Measurements from ENCODE around the gene MFNG. TPM values are rescaled to one million over a fixed set of nuclear protein-coding genes. Genes with fewer than 3 reads are reported as not detected.
"Not testable (repeated sequence)": the region's sequence is repeated elsewhere in the genome, so short reads cannot be mapped to it uniquely, and the experiment has no call there.

The MFNG gene
- total RNA-seq, 1 experiment from 2014 or later = not detected

DNA sequence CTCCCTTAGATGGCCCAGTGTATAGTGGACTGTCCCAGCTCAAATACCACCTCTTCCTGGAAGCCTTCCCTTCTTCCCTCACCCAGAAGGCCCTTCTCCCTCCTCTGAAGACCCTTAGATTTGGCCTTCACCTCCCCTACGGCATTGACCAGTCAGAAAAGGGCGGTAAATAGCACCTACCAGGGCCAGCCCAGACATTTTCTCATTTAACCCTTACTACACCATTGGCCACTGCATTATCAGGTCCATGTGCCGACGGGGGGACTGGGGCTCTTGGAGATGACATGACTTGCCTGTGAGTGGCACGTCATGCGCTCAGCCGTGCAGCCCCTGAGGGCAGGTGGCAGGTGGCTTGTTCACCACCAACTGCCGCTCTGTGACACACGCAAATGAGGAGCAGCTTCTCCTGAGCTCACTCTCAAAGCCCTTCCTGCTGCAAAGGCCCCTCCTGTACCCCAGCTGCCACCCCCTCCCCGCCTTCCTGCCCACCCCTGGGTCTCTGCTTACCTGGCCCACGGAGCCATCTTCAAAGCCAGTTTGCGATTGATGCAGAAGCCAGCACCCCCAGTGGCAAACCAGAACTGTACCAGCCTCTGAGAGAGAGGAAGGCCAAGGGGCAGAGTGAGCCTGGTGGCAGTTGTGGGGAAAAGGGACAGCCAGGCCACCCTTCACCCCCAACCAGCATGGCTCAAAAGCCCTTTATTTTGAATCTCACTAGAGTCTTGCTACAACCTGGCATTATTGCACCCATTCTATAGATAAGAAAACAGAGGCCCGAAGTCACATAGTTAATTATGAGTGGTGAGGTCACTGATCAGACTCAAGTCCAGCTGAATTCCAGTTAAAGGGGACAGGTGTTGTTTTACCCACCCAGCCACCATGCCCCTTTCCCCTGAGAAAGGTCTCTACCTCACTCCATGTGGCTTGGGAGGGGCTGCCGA, 9.5 kb downstream of the MFNG start:
- DNase-seq (ENCODE audit: extremely low read depth, low read depth) = no peak

DNA sequence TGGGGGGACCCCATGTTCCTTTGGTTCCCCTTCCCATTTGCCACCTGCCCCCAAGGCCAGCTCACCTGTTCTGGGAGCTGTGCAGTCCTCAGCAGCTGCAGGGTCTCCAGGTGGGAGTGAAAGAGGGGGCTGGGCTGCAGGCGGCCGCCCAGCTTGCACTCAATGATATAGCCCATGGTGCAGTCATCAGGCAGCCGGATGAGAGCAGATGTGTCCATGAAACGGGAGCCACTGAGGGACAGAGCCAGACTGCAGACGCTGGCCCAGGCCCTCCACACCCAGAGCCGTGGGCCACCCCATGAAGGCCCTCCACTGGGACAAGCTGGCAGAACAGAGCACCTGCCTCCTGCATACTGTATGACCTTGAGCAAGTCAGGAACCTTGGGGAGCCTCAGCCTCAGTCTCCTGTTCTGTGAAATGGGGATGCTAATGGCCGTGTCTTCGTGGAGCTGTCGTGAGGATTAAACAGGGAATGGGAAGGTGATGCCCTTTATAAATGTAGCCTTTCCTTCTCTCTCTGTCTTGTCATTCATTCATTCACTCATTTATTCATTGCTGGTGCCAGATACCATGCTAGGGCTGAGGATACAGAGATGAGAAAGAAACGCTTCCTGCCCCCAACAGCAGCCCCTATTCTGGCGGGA, 11.6 kb downstream of the MFNG start:
- DNase-seq (ENCODE audit: extremely low read depth, low read depth) = no peak

DNA sequence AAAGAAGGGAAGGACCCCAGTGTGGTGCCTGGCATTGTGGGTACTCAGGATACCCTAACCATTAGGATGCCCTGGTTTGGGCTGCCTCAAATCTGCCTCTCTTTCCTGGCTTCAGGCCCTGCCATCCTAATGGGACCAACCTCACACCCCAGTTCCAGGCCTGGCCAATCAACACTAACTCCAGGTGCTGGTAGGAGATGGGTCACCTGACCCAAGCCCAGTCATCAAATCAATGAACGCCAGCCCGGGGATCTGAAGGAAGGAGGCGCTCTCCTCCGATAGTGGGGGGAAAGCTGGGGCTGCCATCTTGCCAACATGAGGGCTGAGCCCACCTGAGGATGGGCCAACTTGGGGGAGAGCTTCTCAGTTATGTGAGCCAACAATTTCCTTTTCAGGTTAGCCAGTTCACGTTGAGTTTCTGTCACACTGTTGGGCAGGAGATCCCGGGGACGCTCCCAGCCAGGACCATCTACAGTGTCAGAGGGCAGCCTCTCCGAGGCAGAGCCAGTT, 12.7 kb downstream of the MFNG start:
- DNase-seq (ENCODE audit: extremely low read depth, low read depth) = no peak

DNA sequence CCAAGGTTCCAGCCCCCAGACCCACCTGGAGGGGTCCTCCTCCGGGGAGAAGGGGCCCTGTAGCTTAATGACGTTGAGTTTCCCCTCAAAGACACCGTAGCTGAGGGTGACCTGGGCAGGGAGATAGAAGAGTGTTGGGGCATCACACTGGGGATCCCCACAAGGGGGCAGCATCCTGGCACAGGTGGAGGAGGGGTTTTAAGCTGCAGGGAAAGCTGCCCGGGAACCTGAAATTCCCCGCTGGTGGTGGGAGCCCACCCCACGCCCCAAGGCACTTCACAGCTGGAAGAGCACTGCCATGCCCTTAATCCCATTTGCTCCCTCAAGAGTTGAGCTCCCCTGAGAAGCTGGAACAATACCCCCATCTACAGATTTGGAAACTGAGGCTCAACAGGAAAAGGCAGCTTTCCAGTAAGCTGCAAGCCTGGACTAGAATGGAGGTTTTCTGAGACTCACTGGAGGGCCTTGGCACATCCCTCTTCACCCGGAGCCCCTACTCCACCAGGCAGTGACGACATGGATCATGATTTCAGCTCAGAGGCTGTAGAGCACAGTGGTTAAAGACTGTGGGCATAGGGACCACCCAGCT, 13.7 kb downstream of the MFNG start:
- DNase-seq (ENCODE audit: extremely low read depth, low read depth) = no peak

DNA sequence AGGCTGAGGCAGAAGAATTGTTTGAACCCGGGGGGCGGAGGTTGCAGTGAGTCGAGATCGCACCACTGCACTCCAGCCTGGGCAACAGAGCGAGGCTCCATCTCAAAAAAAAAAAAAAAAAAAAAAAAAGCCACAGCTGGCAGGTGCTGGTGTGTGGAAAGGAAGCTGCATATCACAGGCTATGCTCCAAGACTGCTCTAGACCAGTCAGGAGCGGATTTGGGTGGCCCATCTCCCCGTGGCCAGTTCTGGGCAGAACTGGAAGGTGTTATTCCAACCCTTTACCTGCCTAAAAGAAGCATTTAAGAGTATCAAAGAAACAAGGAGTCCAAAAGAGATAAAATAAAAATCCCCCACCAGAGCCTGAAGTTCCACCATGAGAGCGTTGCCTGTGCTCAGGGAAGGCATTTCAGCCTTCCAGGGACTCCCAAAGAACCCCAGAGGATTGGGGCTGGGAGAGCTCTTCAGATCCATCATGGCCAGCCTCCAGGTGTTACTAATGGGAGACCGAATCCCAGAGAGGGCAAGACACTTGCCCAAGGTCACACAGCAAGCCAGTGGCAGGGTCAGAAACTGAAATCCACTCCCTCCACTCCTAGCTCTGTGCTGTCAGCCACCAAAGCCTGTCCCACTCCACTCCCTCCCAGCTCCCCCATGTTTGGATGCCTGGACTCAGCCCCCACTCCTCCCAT, 14.3 kb downstream of the MFNG start:
- no peak for DNase-seq (ENCODE audit: extremely low read depth, low read depth)

DNA sequence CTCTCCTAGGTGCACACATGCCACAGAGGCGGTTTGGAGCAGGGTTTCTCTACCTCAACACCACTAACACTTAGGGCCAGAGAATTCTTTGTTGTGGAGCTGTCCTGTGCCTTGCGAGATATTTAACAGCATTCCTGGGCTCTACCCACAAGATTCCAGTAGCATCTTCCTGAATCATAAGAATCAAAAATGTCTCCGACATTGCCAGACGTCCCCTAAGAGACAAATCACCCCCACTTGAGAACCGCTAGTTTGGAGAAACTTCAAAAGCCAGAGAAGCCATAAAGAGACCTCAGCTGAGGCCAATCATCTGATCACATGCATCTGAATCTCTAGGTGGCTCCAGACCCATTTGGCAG, 16.1 kb downstream of the MFNG start:
- DNase-seq (ENCODE audit: extremely low read depth, low read depth) = no peak

DNA sequence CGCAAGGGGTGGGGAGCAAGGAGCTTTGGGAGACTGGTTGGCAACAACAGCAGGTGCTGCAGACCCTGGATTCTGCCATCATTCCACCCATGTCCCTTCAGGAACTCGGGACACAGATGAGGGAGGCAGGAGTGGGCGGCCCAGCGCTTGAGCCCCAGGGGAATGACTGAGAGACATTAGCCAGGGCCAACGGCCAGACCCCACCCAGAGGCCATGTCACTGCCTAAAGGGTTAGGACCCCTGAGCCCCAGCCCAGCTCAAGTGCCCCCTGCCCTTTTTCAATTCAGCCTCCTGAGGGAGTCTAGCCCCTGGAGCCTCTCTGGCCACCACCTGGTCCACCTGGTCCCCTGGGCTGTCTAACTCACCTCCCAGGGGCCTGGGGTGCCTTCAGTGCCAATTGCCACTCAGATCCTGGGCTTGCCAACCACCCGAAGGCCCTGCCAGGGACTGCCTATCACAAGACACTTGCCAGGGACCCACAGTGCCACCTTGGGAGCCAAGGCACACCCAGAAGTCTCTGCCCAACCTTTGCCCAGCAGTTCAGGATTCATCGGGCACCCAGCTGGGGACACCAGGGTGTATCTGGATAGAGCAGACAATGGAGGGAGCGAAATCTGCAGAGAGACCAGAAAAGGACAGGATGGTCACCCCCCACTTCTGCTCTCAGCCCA, 16.6 kb downstream of the MFNG start:
- no peak for DNase-seq (ENCODE audit: extremely low read depth, low read depth)

DNA sequence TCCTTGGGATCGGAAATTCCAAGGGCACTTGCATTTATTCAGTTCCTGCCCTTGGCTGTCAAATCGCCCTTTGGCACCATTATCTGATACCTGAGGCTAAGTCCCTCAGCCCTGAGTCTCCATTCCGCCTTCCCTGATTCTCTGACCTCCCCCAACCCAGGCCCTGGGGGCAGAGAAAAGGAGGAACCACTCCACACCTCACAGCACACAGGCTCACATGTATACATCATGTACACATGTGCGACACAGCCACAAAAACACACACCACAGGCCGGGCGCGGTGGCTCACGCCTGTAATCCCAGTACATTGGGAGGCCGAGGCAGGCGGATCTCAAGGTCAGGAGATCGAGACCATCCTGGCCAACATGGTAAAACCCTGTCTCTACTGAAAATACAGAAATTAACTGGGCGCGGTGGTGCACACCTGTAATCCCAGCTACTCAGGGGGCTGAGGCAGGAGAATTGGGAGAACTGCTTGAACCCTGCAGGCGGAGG, 17.9 kb downstream of the MFNG start:
- not testable (repeated sequence) for DNase-seq (ENCODE audit: extremely low read depth, low read depth)

DNA sequence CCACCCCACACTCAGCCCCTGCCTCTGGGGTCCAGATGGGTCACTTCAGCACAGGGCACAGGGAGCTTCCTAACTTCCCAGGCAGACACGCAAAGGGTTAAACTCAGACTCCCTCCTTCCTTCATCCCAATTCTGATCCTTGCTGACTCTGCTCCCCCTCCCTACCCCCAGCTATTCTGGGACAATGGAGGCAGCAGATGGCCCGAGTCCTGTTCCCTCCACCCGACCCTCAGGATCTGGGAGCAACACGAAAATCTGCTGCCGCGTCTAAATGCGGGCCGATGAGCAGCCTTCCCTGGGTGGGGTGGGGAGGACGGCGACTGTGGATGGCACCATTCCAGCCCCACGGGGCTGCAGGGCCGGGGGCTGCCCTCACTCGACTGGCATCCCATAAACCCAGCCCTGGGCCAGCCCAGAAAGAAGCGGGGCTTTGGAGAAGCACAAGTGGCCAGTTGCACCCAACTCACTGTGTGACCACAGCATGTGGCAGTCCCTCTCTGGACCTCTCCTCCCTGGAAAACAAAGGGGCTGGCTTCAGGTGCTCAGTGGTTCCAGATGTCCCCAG, 18.7 kb downstream of the MFNG start:
- DNase-seq (ENCODE audit: extremely low read depth, low read depth) = no peak

DNA sequence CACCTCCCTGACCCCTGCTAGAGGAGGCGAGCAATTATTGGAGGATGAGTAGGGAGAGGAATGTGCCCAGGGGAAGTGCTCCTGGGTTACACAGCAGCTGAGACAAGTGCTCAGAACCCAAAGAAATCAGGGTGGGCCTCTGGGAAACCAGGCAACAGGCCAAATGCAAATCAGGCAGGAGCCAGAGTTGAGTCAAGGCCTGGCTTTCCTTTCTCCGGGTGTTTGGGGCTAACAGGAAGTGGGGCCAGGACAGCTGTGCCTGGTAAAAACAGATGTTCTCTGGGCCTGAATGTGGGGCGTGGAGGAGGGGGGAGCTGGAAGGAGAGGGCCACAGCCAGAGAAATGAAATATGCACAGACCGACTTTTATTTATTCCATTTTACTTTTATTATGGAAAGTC, 22.0 kb downstream of the MFNG start:
- no peak for DNase-seq (ENCODE audit: extremely low read depth, low read depth)

DNA sequence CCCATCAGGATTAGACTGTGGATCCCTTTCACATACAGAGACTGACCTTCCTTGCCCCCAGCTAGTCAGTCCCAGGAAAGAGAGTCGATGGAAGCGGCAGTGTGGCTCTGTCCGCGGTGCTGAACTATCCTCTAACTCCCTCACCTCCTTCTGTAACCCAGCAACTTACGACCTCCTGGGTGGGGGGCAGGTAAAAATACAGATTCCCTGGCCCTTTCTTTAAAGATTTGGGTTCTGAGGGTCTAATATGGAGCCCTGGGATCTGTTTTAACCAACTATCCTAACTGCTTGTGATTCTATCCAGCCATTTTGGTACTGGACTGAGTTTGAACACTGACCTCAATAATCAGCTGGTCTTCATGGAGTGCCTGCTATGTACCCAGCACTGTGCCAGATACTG, 23.2 kb downstream of the MFNG start:
- no peak for DNase-seq (ENCODE audit: extremely low read depth, low read depth)

DNA sequence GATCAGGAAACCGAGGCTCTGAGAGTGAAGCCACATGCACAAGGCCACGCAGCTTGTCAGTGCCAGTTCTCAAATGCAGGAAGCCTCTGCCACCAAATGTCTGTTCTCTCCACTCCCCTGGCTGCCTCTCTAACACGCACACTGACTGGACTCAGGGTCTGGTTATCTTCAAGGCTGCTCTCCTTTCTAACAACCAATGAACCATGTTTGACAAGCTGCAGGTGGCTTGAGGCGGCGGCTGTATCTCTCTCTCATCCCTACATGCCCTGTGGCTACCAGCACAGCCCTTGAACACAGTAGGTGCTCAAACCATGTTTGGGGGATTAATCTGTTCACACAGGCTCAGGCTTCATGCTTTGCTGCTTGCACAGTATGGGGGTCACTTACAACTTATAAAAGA, 23.7 kb downstream of the MFNG start:
- DNase-seq (ENCODE audit: extremely low read depth, low read depth) = no peak

DNA sequence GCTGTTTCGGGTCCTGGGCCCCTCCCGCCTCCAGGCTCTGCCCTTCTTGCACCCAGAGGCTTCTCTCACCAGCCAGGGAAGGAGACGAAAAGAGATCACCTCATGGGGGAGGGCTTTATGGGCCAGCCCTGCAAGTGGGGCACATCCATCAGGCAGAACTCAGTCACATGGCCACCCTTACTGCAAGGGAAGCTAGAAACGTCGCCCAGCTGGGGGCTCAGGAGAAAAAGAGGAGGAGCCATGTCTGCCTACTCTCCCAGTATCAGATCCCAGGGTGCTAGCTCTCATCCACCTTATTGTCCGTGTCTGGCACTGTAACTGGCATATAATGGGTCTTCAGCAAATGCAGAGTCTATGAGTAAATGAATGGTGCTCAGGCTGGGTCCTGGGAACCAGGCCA, 24.2 kb downstream of the MFNG start:
- no peak for DNase-seq (ENCODE audit: extremely low read depth, low read depth)

DNA sequence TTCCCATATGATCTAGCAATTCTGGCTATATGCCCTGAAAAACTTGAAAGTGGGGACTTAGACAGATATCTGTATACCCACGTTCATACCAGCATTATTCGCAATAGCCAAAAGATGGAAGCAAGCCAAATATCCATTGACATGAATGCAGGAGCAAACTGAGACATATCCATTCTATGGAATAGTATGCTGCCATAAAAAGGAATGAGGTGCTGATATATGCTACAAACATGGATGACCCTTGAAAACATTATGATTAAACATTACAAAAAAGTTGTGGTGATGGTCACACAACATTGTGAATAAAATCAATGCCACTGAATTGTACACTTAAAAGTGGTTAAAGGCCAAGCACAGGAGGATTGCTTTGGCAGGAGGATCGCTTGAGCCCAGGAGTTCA, 25.5 kb downstream of the MFNG start:
- DNase-seq (ENCODE audit: extremely low read depth, low read depth) = no peak

DNA sequence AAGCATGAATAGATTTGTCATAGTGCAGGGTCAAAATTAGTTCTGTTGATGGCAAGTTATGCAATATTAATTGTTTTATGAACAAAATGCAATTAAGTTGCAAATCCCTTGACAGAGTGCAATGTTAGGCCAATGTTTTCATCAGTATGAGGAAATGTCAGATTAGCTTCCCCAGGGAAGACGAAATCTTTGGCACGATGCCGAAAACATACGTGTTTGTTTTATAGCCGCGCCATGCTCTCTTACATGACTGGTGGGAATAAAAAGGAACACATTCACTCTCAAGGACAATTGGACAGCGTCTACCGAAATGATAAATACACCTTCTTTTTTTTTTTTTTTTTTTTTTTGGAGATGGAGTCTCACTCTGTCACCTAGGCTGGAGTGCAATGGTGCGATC, 27.0 kb downstream of the MFNG start:
- no peak for DNase-seq (ENCODE audit: extremely low read depth, low read depth)

DNA sequence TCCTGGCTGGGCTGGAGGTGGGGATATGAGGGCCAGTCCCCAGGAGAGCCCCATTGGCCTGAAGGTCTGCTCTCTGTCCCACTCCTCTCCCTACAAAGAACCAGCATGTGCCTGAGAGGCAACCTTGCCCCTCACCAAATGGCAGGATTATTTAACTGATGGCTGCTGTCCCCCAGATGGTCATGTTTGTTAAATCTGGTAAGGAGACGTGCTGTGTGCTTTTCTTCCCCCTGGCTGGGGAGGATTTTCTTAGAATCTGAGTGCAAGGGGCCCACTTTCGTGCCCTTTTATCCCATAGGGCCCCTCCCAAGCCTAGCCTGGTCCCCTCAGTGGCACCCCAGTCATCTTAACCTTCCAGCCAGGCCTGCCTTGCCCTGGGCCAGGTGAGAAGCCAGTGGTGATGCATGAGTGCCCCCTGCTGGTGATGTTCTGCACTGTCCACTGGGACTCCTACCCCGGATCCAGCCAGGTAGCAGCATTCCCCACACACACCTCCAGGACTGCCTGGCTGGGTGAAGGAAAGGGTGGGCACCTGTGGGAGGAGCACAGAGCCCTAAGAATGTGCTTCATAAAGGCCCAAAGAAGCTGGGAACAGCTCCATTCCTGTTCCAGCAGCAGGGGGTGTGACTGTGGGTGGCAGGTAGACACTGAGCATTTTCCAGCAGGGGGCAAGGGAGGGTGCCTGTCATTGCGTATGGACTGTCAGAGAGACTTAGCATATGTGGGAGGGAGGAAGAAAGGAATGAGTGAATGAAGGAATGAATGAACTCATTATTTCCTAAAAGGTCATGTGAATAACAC, 28.9 kb downstream of the MFNG start:
- peak; percentile 50 for DNase-seq (ENCODE audit: extremely low read depth, low read depth)

DNA sequence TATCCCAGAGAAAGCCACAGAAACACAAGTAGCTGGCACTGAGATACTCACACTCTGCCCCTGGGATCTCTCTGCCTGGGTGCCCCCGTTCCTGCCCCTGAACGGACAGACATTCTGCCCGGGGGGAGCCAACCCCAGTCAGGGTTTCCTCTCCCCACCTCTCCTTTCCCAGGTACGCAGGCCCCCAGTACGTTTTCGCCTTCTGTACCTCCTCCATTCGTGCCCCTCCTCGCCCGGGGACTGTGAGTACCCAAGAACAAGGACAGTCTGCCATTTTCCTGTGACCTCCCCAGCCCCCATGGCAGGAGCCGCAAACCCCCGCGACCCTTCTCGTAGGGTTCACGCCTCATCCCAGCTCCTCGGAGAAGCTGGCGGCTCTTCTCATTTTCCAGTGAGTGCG, 29.8 kb downstream of the MFNG start:
- DNase-seq (ENCODE audit: extremely low read depth, low read depth) = no peak

DNA sequence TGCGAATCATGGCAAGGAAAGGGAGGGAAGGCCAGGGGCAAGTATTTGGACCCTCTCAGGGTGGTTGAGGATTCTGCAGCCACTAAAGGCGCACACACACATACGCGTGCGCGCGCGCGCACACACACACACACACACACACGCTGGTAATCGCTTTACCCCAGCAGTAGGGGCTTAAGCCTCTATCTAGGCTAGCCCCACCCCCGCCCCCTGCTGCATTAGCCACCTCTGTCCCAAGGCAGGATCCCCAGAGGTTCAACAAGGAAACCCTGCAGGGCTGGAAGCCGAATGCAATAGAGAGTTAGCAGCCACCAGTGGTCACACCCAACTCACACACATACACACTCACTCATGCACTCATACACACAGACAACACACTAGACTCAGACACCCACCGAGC, 30.3 kb downstream of the MFNG start:
- DNase-seq (ENCODE audit: extremely low read depth, low read depth) = no peak

Data from NCI-H460 (cell line).